Fibroblast of skin of left biceps (primary cell): ENCODE measurements around the gene MAN2A2.
A peak's percentile ranks its signal among the peaks of the same experiment; 100 is the strongest.
"Not testable (repeated sequence)": the region's sequence is repeated elsewhere in the genome, so short reads cannot be mapped to it uniquely, and the experiment has no call there.

Experiments used
- DNase-seq, 2 experiments: peaks; one replicate each; pipeline ENCODE4 v3.0.0-alpha.2; 2013; ENCODE audit warnings: low read depth in 2 of 2

The MAN2A2 gene

DNA sequence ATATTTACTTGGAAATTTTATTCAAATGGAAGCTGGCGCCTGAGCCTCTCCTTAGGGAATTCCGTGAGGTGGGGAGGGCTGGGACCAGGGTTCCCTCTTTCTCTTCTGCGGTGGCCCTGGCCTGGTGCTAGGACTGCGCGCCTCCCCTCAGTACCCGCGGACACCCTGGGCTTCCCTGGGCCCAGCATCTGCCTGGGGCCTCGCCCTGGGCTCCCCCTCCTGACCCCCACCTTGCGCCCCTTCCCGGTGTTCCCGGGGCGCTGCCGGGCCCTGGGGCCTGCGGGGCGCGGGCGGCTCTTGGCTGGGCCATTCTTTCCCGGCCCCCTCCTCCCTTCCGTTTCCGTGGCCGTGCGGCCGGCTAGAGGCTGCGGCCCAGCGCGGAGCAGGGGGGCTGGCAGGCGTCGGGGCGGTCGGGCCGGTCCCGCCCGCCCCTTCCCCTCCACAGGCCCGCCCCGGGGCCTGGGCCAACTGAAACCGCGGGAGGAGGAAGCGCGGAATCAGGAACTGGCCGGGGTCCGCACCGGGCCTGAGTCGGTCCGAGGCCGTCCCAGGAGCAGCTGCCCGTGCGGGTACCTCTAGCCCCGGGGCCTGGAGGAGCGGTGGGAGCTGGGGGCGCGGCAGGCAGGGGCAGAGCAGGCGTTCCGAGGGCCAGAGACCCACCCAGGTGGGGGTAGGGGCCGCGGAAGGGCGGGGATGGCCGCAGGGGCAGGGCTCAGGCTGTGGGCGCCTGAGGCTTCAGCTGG, 19.0 kb upstream of the MAN2A2 start, which contains the start of gene FES:
Gene FES, plus strand, starts transcription at position 529 of the 743 bp plus-strand sequence. CDS start 542 bp downstream, outside the sequence.
- peak in 1 of 2 experiments; percentile 17 for DNase-seq

DNA sequence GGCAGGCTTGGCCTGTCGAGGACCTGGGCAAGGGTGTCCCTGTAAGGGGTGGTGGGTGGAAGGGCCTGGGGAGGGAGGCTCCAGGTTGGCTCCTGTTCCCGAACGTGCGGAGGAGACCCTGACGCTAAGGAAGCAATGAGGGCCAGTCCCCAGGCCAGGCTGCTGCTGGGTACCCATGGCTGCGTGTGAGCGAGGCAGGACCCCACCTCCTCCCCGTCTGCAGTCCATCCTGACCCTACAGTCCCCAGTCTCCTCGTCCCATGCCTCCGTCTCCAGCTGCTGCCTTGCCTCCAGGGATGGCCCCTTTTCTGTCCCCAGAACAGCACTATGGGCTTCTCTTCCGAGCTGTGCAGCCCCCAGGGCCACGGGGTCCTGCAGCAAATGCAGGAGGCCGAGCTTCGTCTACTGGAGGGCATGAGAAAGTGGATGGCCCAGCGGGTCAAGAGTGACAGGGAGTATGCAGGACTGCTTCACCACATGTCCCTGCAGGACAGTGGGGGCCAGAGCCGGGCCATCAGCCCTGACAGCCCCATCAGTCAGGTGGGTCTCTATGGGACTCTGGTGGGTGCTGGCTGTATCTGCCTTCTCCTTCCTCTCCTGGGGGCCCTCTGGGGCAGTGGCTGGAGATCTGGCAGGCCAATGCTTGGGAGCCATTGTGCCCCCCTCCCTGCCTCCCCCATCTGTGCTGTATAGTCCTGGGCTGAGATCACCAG, 18.2 kb upstream of the MAN2A2 start:
- no peak for DNase-seq

DNA sequence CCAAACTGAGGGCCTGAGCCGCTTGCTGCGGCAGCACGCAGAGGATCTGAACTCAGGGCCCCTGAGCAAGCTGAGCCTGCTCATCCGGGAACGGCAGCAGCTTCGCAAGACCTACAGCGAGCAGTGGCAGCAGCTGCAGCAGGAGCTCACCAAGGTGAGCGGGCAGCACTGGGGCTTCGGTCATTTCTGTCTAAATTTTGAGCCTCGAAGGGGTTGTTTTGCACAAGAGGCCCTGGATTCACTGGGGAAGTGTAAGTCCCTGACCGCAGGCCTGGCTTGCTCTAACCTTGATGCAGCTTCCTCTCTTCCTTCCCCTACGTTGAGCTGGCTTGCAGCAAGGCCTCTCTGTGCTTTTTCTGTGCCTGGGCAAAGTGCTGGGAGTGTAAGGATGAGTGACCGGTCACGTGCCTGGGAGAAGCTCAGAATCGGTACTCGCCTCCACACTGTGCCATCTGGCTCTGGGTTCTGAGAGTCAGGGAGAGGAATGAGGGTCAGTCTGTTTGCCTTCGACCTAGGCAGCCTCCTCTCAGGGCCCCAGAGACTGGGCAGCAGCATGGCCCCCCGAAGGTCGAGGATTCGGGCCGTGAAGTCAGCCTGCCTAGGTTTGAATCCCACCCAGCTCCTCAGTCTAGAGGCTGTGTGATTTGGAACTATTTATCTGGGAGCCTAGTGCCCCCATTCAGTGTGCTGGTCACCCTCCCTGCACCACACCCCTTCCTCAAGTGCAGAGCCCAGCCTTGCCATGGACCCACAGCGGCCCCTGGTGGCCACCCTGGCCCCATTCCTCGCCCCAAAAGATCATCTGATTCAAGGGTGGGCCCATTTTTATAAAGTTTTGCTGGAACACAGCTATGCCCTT, 17.4 kb upstream of the MAN2A2 start:
- no peak for DNase-seq

DNA sequence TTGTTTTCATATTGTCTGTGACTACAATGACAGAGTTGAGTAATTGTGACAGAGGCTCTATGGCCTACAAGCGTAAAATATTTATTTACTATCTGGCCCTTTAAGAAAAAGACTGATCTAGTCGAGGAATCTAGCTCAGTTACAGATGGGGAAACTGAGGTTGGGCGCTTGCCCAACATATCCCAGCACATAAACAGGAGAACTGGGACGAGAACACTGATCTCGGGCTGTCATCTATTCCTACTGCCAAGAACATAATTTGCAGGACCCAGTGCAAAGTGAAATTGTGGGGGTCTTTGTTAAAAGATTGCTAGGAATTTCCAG, 16.8 kb upstream of the MAN2A2 start:
- DNase-seq = no peak

DNA sequence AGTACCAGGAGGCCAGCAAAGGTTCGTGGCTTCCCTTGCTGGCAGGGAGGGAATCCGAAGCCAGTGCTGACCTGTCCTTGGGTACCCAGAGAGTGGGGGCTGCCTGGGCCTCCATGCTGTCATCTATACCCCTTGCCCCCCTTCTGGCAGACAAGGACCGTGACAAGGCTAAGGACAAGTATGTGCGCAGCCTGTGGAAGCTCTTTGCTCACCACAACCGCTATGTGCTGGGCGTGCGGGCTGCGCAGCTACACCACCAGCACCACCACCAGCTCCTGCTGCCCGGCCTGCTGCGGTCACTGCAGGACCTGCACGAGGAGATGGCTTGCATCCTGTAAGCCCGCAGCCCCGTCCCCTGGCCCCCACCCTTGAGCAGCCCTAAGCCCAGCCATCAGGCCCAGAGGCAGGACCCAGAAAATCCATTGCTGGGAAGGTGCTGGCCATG, 16.0 kb upstream of the MAN2A2 start:
- DNase-seq = no peak

DNA sequence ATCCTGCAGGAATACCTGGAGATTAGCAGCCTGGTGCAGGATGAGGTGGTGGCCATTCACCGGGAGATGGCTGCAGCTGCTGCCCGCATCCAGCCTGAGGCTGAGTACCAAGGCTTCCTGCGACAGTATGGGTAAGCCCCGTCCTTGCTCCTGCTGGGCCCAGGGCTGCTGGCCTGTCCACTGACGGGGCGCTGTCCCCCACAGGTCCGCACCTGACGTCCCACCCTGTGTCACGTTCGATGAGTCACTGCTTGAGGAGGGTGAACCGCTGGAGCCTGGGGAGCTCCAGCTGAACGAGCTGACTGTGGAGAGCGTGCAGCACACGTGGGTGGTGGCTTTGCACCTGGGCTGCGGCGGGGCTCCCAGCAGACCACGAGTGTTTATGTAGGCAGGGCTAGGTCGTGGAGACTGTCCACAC, 13.8 kb upstream of the MAN2A2 start:
- no peak for DNase-seq

DNA sequence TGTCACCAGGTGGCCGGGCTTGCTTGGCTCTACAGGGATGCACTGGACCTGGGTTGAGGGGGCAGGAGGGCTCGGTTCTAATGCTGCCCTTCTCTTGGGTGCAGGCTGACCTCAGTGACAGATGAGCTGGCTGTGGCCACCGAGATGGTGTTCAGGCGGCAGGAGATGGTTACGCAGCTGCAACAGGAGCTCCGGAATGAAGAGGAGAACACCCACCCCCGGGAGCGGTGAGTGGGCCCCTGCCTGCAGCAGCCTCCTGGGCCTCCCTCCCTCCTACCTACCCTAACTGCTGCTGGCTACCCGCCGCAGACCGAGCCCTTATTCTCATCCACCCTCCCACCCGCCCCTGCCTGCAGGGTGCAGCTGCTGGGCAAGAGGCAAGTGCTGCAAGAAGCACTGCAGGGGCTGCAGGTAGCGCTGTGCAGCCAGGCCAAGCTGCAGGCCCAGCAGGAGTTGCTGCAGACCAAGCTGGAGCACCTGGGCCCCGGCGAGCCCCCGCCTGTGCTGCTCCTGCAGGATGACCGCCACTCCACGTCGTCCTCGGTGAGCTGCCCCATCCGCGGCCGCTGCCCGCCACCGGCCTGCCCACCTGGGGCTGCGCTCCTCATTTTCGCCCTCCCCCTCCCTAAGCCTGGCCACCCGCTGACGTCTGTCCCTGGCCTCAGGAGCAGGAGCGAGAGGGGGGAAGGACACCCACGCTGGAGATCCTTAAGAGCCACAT, 13.2 kb upstream of the MAN2A2 start:
- no peak for DNase-seq

DNA sequence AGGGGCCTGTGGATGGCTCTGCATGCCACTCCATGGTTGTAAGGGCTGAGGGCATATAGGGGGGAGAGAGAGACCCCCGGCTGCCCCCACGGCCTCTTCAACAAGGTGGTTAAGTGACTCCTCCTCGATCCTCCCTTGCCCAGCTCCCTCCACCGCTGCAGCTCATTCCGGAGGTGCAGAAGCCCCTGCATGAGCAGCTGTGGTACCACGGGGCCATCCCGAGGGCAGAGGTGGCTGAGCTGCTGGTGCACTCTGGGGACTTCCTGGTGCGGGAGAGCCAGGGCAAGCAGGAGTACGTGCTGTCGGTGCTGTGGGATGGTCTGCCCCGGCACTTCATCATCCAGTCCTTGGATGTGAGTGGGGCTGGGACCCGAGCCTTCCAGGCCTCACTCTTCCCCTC, 12.3 kb upstream of the MAN2A2 start:
- no peak for DNase-seq

DNA sequence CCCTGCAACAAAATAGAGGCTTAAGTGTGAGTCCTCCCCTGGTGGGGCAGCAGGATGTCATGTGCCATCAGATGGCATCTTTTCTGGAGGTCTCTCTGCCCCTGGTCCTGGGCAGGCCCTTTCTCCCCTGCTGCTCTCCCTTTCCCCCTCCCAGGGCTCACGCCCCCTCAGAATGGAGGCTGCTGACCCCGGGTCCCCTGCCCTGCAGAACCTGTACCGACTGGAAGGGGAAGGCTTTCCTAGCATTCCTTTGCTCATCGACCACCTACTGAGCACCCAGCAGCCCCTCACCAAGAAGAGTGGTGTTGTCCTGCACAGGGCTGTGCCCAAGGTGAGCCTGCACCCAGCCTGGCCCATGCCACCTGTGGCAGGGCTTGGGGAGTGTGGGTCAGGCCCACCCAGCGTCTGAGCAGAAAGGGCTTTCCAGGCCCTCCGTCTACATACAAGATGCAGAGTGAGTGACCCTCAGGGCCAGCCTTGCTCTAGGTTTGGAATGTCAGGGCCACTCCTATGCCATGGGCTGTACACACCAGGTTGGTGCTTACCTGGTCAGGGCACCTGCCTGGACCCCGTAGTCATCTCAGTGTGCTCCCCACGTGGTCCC, 11.7 kb upstream of the MAN2A2 start:
- no peak for DNase-seq

DNA sequence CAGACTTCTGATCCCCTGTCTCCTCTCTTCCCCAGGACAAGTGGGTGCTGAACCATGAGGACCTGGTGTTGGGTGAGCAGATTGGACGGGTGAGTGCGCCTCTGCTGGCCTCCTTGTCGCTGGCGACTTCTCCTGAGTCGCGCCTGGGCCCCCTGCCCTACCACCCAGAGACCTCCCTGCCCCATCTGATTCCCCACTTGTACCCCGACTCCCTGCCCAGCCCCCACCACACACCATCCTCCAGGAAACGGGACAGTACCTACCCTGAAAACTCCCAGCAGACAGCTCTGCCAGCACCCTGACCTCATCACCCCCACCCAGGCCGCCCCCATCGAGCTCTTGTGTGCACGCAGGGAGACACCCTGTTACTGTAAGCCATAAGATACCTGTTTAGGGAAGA, 11.1 kb upstream of the MAN2A2 start:
- DNase-seq = no peak

DNA sequence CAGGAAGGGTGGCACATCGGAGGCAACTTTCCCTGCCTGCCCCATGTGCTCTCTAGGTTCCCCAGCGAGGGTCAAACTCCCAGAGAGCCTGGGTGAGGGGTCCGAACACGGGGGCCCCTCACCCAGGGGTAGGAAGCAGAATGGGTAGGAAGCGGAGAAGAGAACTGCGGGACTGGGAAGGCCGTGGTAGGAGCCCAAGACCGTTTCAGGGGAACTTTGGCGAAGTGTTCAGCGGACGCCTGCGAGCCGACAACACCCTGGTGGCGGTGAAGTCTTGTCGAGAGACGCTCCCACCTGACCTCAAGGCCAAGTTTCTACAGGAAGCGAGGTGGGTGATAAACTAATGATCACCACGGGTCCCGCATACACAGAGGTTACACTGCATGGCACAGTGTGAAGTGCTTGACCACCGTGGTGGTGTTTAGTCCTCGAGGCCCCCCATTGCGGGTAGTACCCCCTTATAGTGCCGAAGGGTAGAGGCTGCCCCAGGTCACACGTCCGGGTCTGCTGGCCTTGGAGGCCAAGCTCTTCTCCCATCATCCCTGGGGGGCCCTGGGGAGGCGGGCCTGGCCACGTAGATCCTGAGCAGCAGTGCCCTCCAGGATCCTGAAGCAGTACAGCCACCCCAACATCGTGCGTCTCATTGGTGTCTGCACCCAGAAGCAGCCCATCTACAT, 10.5 kb upstream of the MAN2A2 start:
- no peak for DNase-seq

DNA sequence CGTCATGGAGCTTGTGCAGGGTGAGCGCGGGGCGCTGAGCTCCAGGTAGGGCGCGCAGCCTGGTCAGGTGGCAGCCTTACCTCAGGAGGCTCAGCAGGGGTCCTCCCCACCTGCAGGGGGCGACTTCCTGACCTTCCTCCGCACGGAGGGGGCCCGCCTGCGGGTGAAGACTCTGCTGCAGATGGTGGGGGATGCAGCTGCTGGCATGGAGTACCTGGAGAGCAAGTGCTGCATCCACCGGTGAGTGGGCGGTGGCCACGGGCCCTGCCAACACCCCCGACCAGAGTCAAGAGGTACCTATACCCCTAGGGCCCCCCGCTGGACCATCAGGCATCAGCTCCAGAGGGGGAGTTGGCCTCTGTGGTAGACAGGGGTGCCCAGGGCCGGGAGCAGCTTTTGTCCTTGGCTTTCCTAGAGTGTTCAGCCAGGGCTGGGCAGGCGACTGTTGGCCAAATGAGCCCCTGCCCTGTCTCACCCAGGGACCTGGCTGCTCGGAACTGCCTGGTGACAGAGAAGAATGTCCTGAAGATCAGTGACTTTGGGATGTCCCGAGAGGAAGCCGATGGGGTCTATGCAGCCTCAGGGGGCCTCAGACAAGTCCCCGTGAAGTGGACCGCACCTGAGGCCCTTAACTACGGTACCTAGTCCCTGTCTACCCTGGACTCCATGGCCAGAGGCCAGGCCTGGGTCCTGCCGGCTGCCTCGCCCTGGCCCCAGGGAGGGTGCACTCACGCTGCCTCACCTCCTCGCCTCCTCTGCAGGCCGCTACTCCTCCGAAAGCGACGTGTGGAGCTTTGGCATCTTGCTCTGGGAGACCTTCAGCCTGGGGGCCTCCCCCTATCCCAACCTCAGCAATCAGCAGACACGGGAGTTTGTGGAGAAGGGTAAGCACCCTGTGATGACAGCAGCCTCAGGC, 9.7 kb upstream of the MAN2A2 start:
- no peak for DNase-seq

DNA sequence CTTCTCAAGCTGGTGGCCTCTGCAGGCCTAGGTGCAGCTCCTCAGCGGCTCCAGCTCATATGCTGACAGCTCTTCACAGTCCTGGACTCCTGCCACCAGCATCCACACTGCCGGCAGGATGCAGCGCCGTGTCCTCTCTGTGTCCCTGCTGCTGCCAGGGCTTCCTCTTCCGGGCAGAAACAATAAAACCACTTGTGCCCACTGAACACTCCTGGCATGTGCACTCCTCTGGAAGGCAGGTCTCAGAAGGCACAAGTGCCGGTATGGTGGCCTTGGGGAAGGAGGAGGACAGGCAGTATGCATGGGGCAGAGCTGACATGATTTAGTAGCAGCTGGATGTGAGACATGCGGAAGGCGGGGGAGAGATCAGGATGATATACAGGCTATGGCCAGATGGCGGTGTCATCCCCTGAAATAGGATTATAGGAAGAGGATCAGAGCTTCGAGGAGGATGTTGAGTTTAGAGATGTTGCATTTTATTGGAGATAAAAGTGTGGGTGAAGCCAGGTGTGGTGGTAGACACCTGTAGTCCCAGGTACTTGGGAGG, 7.5 kb upstream of the MAN2A2 start:
- no peak for DNase-seq

DNA sequence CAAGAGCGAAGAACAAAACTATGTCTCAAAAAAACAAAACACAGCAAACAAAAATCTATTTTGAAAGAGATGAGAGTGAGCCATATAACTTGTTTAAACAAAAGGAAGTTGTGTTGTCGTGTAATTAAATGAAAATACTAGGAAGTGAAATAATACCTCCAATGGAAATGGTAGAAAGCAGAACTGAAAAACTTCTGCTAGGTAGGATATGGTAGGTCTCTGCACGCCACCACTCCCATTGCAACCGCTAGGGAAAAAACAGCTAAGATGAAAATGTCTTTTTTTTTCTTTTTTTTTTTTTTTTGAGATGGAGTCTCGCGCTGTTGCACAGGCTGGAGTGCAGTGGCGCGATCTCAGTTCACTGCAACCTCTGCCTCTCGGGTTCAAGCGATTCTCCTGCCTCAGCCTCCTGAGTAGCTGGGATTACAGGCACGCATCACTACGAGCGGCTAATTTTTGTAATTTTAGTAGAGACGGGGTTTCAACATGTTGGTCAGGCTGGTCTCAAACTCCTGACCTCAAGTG, 5.9 kb upstream of the MAN2A2 start:
- not testable (repeated sequence) for DNase-seq

DNA sequence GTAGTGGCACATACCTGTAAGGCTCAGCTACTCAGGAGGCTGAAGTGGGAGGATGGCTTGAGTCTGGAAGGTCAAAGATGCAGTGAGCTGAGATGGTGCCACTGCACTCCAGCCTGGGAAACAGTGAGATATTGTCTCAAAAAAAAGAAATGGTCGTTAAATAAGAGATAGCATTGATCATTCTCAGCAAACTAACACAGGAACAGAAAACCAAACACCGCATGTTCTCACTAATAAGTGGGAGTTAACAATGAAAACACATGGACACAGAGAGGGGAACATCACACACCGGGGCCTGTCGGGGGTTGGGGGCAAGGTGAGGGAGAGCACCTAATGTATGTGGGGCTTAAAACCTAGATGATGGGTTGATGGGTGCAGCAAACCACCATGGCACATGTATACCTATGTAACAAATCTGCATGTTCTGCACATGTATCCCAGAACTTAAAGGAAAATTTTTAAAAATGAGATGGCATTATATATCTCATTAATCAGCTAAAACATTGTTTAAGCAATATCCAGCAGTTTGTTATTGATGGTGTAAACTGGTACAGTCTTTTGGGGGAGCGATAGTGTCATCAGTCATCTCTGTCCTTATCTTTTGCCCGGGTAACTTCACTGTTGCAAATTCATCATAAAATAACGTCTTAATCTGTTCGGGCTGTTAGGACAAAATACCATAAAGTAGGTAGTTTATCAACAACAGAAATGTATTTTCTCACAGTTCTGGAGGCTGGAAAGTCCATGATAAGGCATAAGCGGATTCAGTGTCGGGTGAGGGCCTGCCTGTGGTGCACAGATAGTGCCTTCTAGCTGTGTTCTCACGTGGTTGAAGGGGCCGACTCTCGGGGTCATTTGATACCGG, 1.7 kb upstream of the MAN2A2 start:
- DNase-seq = no peak

DNA sequence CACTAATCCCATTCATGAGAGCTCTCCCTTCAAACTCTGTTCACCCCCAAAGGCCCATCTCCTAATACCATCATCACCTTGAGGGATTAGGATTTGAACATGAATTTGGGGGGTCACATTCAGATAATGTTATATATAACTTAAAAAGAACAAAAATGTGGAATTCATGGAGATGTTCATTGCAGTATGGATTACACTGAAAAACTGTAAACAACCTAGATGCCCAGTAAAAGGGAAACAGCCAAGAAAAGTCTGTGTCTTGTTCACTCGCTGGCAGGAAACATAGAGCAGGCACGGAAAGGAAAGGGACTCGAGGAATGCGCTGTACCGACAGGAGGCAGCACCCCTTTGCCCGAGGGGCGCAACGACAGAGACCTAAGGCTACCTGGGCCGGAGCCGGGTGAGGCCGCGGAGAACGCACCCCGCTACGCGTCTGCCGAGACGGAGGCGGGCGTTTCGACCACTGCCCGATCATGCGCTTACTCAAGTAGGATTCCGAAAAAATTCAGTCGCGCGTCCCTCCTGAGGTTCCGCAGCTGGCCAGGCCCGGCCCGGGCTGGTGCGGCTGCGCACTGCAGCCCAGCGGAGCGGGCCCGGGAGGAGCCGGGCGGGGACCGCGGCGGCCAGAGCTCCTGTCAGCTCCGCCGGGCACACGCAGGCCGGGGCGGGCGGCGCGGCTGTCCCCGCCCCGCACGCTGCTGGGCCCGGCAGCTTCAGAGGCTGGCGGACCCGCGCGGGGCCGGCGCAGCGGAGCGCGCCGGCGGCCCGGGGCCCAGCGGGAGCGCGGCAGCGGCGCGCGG, 862 bp upstream of the MAN2A2 start:
- DNase-seq = peak; percentile 30 to 36
